Sigmoid colon (tissue), 4 donors: ENCODE measurements around the gene PPEF1.

Source experiments
- EP300 ChIP-seq, 4 donors: sonication (generic); formaldehyde crosslinking; IDR thresholded peaks; one replicate each; pipeline ENCODE4 v1.6.1; 2017; ENCODE audit warnings: antibody characterized with exemption in 4 of 4
- POLR2A ChIP-seq, 2 donors: fragments of 450-650 bp; IDR thresholded peaks; one replicate each; pipeline ENCODE4 v1.6.1; 2016; ENCODE audit warnings: antibody characterized with exemption in 2 of 2, mild to moderate bottlenecking in 2 of 2, moderate library complexity in 2 of 2
- TF ChIP-seq, protein P1 (sequence below), 4 experiments: fragments of 450-650 bp in 3 of 4; fragments of 200-600 bp in 1 of 4; IDR thresholded peaks; one replicate each; pipeline ENCODE4 v1.5.1; 2016 to 2019; ENCODE audit warnings: antibody characterized with exemption in 4 of 4, mild to moderate bottlenecking in 3 of 4, moderate library complexity in 2 of 4

DNA sequence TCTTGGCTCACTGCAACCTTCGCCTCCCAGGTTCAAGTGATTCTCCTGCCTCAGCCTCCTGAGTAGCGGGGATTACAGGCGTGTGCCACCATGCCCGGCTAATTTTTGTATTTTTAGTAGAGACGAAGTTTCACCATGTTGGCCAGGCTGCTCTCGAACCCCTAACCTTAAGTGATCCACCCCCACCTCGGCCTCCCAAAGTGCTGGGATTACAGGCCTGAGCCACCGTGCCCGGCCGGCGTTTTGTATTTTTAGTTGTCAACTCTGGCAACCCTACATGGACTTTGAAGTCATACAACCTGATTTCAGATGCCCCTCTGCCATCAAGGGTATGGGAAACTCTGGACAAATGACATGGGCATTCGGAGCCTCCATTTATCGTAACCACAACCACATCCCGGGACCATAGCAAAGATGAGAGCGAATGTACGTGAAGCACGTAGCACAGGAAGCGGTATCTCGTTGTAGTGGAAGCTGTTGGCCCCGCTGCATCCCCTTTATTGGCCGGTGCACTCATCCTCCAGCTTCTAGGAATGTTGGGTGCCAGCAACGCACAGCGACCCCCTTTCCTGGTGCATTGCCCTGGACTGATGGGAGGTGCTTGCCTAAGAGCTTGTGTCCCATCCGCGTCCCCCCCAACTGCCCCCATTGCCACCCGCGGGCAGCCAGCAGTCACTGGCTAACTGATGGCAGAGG lies 167.3 kb downstream of the PPEF1 start:
- TF ChIP-seq, protein P1, sequence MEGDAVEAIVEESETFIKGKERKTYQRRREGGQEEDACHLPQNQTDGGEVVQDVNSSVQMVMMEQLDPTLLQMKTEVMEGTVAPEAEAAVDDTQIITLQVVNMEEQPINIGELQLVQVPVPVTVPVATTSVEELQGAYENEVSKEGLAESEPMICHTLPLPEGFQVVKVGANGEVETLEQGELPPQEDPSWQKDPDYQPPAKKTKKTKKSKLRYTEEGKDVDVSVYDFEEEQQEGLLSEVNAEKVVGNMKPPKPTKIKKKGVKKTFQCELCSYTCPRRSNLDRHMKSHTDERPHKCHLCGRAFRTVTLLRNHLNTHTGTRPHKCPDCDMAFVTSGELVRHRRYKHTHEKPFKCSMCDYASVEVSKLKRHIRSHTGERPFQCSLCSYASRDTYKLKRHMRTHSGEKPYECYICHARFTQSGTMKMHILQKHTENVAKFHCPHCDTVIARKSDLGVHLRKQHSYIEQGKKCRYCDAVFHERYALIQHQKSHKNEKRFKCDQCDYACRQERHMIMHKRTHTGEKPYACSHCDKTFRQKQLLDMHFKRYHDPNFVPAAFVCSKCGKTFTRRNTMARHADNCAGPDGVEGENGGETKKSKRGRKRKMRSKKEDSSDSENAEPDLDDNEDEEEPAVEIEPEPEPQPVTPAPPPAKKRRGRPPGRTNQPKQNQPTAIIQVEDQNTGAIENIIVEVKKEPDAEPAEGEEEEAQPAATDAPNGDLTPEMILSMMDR (IDR thresholded peaks at IDR 0.05), result no peak
- TF ChIP-seq POLR2A (IDR thresholded peaks at IDR 0.05) (no peak), EP300 (IDR thresholded peaks at IDR 0.05) (no peak)
